ENCODE measurements around the gene ZNRF3. TPM values are rescaled to one million over a fixed set of nuclear protein-coding genes. Genes with fewer than 3 reads are reported as not detected.

ZNRF3 gene
- total RNA-seq, 1 donor from 2014 or later: 0.69 TPM

GRCh38 chr22:28978158-28978557 is 94.8 kb downstream of the ZNRF3 start:
- DNase-seq: no peak
- Mint-ChIP-seq H3K4me3 (no peak overlapping the region), H3K4me1 (no peaks in the 10 kb centered on the region), H3K27ac (no peak overlapping the region), H3K9me3 (no peaks in the 10 kb centered on the region), H3K36me3 (ENCODE audit: low read depth) (no peaks in the 10 kb centered on the region), H3K27me3 (peaks cover 27% of the 10 kb centered on the region)
- intact Hi-C loops (cut with micrococcal nuclease): no loop called here
- no peak for TF ChIP-seq CTCF (IDR thresholded peaks at IDR 0.05)
- ChIA-PET POLR2A (no interaction called here), CTCF (no interaction called here)
- no peak for ATAC-seq (ENCODE audit: low read depth)

DNA sequence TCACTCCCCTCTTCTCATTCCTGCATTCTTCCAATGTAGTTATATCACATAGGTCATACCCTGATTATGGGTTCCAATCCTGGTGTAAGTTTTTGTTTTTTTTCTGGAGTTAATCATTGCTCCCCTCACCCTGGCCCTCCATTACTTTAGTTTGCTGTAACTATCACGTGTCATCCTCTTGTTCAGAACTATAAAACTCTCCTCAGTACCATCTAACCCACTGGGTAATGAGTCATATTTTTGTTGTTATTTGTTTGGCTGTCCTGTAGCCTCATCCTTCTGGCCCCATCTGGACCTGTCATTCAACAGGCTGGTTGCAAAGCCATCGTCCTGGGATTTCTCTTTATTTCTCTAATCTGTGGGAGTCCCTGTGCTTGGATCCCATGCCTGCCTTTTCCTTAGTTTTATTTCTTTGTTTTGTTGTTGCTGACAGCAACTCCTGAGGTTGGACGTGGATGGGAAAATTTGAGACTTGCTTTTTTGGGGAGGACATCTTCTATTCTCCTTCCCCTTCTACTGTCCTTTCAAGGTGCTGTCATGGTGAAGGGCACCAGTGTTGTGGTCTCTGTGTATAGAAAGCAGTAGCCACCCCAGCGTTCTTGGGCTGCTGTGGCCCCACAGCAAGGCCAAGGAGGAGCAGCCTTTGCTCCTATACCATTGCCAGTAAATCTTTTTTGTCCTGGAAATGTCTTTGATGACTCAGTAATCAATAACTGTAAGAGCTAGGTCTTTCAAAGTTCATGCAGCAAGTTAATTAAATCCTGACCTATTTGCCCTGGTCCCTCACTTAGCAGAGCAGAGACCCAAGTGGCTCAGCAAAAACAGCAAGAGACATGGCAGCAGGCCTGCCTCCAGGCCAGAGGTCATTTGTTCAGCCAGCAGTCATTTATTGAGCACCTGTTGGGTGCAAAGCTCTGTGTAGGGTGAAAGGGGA is 95.8 kb downstream of the ZNRF3 start:
- no peak for TF ChIP-seq CTCF (IDR thresholded peaks at IDR 0.05)
- Mint-ChIP-seq H3K27ac (no peak overlapping the region), H3K4me3 (no peak overlapping the region), H3K4me1 (no peaks in the 10 kb centered on the region), H3K9me3 (no peaks in the 10 kb centered on the region), H3K36me3 (ENCODE audit: low read depth) (no peaks in the 10 kb centered on the region), H3K27me3 (peaks cover 27% of the 10 kb centered on the region)
- intact Hi-C loops (cut with micrococcal nuclease): no loop called here
- ChIA-PET CTCF (no interaction called here), POLR2A (no interaction called here)
- DNase-seq (no peak), ATAC-seq (ENCODE audit: low read depth) (no peak)

DNA sequence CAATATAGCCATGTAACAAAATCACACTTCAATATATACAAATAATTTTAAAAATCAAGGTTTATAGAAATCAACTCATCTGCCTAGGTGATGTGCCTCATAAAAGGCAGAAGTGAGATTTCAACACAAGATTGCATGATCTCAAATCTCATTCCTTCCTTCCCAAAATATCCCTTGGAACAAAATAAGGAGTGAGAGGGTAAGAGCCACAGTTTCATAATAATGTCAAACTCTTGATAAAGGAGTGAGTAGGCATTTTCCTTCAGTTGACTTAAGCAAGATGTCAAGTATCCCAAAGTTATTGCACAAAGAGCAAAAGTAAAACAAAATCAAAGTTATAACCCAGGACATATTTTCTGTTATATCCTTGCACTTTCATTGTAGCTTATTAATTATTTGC is 97.0 kb downstream of the ZNRF3 start:
- ATAC-seq (ENCODE audit: low read depth) (no peak), DNase-seq (no peak)
- Mint-ChIP-seq H3K4me3 (no peak overlapping the region), H3K27ac (no peak overlapping the region), H3K9me3 (no peaks in the 10 kb centered on the region), H3K4me1 (no peaks in the 10 kb centered on the region), H3K36me3 (ENCODE audit: low read depth) (no peaks in the 10 kb centered on the region), H3K27me3 (peaks cover 27% of the 10 kb centered on the region)
- intact Hi-C loops (cut with micrococcal nuclease): no loop called here
- ChIA-PET CTCF (no interaction called here), POLR2A (no interaction called here)
- TF ChIP-seq CTCF (IDR thresholded peaks at IDR 0.05): no peak

DNA sequence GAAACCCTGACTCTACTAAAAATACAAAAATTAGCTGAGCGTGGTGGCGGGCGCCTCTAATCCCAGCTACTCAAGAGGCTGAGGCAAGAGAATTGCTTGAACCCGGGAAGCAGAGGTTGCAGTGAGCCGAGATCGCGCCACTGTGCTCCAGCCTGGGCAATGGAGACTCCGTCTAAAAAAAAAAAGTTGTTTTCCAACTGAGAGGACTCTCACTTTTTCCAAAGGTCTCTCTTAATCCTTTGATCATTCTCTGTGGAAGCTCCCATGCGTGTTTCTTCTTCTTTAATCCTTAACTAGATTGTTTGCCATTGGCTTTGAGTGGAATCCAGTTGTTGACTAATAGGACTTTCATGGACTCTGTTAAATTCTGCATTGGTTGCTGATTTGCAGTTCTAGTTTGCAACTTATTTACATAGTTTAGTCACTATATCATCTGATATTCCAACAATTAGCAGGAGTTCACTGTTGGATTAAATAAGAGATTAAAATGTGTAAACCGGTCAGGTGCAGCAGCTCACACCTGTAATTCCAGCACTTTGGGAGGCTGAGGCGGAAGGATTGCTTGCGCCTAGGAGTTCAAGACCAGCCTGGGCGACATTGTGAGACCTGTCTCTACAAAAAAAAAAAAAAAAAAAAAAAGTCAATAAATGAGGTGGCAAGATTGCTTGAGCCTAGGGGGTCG is 98.6 kb downstream of the ZNRF3 start:
- DNase-seq: no peak
- Mint-ChIP-seq H3K9me3 (no peaks in the 10 kb centered on the region), H3K27me3 (peaks cover 18% of the 10 kb centered on the region), H3K4me1 (no peaks in the 10 kb centered on the region), H3K36me3 (ENCODE audit: low read depth) (no peaks in the 10 kb centered on the region), H3K27ac (no peak overlapping the region), H3K4me3 (no peak overlapping the region)
- ChIA-PET POLR2A (no interaction called here), CTCF (no interaction called here)
- no peak for ATAC-seq (ENCODE audit: low read depth)
- TF ChIP-seq CTCF (IDR thresholded peaks at IDR 0.05): no peak
- intact Hi-C loops (cut with micrococcal nuclease): no loop called here

DNA sequence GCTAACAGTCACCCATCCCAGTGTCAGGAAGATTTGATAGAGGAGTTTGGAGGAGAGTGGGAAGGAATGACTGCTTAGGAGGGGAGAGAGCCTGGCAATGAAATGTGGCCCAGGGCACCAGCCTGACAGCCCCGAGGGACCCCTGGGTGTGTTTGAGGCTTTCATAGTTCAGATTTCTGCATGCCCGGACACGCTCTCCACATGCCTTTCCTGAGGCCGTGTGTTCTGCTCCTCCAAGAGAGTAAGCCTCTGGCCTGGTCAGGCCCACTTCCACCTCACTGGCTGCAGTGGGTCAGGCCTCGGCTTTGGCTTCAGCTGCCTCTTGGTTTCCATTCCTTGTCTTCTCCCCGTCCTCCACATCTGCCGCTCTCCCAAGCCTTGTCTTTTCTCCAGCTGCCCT is 99.8 kb downstream of the ZNRF3 start:
- DNase-seq: no peak
- no peak overlapping the region for H3K4me3 Mint-ChIP-seq
- no peak for ATAC-seq (ENCODE audit: low read depth)
- H3K27ac Mint-ChIP-seq: no peak overlapping the region
- H3K27me3 Mint-ChIP-seq: peaks cover 16% of the 10 kb centered on the region
- H3K4me1 Mint-ChIP-seq: no peaks in the 10 kb centered on the region
- no peak for TF ChIP-seq CTCF (IDR thresholded peaks at IDR 0.05)
- intact Hi-C loops (cut with micrococcal nuclease): no loop called here
- CTCF ChIA-PET: no interaction called here
- POLR2A ChIA-PET: no interaction called here
- H3K36me3 Mint-ChIP-seq (ENCODE audit: low read depth): no peaks in the 10 kb centered on the region
- H3K9me3 Mint-ChIP-seq: no peaks in the 10 kb centered on the region

All from activated B cell treated with CpG ODN at 0.5 μM for 24 hours (primary cell).